ENCODE data around the gene SYNGR3.

The SYNGR3 gene

DNA sequence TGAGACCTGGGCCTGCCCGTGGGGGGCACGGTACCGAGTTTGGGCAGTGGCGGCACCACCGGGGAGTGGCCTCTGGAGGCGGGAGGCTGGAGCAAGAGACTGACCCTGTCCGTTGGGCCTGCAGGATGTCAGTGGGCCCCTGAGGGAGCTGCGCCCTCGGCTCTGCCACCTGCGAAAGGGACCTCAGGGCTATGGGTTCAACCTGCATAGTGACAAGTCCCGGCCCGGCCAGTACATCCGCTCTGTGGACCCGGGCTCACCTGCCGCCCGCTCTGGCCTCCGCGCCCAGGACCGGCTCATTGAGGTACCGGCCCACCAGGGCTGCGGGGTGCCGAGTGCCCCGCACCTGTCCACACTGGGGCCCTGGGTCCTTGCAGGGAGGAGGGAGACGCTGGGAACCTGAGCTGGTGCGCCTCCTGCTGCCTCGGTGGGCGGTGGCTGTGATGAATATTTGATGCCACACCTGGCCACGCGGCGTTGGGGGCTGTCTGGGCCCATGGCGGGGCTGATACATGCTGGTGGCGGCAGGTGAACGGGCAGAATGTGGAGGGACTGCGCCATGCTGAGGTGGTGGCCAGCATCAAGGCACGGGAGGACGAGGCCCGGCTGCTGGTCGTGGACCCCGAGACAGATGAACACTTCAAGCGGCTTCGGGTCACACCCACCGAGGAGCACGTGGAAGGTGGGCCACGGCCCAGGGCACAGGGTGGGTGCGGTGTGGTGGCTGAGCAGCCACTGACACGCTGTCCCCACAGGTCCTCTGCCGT is 46.6 kb downstream of the SYNGR3 start:
- no peak for TF ChIP-seq CREB1 (IDR thresholded peaks at IDR 0.05; ENCODE audit: low read depth)
- TF ChIP-seq, protein P1, sequence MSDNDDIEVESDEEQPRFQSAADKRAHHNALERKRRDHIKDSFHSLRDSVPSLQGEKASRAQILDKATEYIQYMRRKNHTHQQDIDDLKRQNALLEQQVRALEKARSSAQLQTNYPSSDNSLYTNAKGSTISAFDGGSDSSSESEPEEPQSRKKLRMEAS (IDR thresholded peaks at IDR 0.05): 0 out of 2 replicates have a peak, but pooled peaks have one; percentile 12

DNA sequence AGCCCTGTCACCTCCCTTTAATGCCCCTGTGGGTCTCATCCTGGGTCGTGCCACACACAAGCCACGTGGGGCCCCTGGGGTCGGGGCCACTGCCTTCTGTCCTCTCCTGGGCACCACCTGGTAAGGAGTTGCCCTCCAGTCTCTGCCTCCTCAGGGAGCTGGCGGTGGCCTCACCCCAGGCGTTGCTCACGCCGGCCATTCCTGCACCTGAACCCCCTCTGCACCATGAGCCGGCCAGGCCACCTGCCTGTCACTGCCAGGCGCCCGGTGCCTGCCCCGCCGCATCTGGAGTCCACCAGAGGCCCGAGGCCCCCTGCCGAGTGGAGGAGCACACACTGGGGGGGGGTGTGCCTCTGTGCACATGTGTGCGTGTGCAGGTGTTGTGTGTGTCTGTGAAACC is 47.3 kb downstream of the SYNGR3 start:
- TF ChIP-seq RAD21 (IDR thresholded peaks at IDR 0.05; ENCODE audit: low read depth) (no peak), TEAD4 (IDR thresholded peaks at IDR 0.05) (no peak)

DNA sequence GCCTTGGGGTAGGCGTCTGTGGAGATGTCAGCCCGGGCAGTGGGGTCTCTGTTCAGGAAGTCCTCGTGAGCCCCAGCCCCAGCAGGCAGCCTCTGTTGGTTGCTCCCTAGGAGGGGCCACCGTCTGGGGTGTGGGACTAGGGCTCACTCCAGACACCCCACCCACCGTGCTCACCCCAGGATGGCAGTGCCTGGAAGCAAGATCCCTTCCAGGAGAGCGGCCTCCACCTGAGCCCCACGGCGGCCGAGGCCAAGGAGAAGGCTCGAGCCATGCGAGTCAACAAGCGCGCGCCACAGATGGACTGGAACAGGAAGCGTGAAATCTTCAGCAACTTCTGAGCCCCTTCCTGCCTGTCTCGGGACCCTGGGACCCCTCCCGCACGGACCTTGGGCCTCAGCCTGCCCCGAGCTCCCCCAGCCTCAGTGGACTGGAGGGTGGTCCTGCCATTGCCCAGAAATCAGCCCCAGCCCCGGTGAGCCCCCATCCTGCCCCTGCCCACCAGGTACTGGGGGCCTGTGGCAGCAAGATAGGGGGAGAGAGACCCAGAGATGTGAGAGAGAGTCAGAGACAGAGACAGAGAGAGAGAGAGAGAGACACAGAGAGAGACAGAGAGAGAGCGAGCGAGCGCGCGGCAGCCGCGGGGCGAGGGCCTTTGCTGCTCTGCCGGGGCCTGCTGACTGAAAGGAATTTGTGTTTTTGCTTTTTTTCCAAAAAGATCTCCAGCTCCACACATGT is 48.0 kb downstream of the SYNGR3 start:
- TF ChIP-seq TAF1 (IDR thresholded peaks at IDR 0.05; ENCODE audit: low read depth) (no peak), ZBTB7A (IDR thresholded peaks at IDR 0.05; ENCODE audit: low read depth) (peak; percentile 11; the same call in 1 of the 2 replicates)

DNA sequence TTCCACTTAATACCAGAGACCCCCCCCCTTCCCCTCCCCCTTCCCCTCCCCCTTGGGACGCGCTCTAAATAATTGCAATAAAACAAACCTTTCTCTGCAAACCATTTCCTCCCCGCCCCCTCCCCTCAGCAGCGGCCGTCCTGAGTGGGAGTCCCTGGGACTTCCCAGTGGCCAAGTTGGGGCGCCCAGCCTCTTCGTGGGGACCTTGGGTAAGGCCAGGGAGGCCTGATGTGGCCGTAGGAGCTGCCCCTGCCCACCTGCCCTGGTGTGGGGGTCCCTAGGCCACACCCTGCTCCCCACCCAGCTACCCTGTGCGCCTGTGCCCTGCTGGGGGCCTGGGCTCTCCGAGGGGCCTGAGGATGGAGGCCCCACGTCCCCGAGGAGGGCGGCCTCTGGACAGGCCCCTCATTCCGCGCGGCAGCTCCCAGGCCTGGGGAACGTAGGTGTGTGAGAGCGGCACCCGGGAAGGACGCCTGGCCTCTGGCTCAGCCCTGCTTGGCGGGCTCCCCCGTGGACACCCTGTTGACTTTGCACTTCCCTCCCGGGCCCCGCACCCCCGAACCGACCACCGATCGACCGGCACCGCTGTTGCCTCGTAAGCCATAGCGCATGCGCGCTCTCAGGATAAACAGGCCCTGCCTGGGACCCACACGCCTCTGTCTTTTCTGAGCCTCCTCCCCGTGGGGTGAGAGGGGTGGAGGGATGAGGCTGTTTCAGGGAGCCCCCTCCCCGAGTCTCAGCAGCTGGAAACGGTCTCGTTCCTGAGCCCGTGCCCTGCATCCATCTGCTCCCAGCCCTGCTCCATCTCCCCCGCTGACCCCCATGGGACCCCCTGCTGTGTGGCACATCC is 48.8 kb downstream of the SYNGR3 start:
- TF ChIP-seq ZBTB7A (IDR thresholded peaks at IDR 0.05; ENCODE audit: low read depth) (no peak; the same call in 1 of the 2 replicates), CREB1 (IDR thresholded peaks at IDR 0.05; ENCODE audit: low read depth) (no peak), FOXM1 (IDR thresholded peaks at IDR 0.05; ENCODE audit: borderline replicate concordance, low read depth) (no peak), RAD21 (IDR thresholded peaks at IDR 0.05; ENCODE audit: low read depth) (no peak), YY1 (IDR thresholded peaks at IDR 0.05; ENCODE audit: low read depth) (no peak), EP300 (IDR thresholded peaks at IDR 0.05; ENCODE audit: borderline replicate concordance) (no peak), NFIC (IDR thresholded peaks at IDR 0.05) (no peak), EGR1 (IDR thresholded peaks at IDR 0.05) (no peak), TAF1 (IDR thresholded peaks at IDR 0.05; ENCODE audit: low read depth) (no peak), TEAD4 (IDR thresholded peaks at IDR 0.05) (no peak), TCF12 (IDR thresholded peaks at IDR 0.05; ENCODE audit: low read depth) (no peak), CEBPB (IDR thresholded peaks at IDR 0.05) (no peak)
- TF ChIP-seq, protein P2, sequence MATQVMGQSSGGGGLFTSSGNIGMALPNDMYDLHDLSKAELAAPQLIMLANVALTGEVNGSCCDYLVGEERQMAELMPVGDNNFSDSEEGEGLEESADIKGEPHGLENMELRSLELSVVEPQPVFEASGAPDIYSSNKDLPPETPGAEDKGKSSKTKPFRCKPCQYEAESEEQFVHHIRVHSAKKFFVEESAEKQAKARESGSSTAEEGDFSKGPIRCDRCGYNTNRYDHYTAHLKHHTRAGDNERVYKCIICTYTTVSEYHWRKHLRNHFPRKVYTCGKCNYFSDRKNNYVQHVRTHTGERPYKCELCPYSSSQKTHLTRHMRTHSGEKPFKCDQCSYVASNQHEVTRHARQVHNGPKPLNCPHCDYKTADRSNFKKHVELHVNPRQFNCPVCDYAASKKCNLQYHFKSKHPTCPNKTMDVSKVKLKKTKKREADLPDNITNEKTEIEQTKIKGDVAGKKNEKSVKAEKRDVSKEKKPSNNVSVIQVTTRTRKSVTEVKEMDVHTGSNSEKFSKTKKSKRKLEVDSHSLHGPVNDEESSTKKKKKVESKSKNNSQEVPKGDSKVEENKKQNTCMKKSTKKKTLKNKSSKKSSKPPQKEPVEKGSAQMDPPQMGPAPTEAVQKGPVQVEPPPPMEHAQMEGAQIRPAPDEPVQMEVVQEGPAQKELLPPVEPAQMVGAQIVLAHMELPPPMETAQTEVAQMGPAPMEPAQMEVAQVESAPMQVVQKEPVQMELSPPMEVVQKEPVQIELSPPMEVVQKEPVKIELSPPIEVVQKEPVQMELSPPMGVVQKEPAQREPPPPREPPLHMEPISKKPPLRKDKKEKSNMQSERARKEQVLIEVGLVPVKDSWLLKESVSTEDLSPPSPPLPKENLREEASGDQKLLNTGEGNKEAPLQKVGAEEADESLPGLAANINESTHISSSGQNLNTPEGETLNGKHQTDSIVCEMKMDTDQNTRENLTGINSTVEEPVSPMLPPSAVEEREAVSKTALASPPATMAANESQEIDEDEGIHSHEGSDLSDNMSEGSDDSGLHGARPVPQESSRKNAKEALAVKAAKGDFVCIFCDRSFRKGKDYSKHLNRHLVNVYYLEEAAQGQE (IDR thresholded peaks at IDR 0.05; ENCODE audit: low read depth): no peak
- TF ChIP-seq, protein P1 (IDR thresholded peaks at IDR 0.05): no peak
- TF ChIP-seq, protein P3, sequence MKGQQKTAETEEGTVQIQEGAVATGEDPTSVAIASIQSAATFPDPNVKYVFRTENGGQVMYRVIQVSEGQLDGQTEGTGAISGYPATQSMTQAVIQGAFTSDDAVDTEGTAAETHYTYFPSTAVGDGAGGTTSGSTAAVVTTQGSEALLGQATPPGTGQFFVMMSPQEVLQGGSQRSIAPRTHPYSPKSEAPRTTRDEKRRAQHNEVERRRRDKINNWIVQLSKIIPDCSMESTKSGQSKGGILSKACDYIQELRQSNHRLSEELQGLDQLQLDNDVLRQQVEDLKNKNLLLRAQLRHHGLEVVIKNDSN (IDR thresholded peaks at IDR 0.05): no peak

DNA sequence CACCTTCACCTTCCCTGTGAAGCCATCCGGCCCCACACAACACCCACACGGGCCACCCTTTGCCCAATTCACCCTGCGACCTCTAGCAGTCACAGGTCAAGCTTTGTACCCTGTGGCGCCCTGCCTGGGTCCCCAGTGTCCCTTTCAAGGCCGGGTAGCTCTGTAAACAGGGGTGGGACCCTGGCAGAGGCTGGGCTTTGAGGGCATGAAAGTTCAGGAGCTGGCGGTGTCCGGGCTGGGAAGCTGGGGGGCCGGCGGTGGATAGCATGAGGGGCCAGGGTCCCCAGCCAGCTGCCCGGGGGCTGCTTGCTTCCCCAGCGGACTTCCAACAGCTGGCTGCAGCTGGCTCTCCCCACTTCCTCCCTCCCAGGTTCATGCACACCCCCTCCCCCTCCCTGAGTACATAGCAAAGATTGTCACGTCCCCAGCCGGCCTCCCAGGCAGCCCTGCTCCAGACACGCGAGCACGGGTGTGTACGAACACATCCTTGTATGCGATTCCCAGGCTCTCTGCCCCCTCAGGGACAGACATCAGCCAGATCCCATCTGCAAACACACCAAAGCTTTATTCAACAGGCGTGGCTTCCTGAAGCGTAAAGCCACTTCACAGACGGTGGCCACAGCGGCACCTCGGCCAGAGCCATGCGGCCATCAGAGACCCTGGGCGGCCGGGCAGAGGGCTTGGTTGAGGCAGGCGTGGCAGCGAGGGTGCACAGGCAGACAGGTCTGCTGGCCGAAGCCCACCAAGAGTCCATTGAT is 49.7 kb downstream of the SYNGR3 start:
- TF ChIP-seq TCF12 (IDR thresholded peaks at IDR 0.05; ENCODE audit: low read depth) (no peak), NFIC (IDR thresholded peaks at IDR 0.05) (no peak), CREB1 (IDR thresholded peaks at IDR 0.05; ENCODE audit: low read depth) (no peak), TEAD4 (IDR thresholded peaks at IDR 0.05) (no peak), CEBPB (IDR thresholded peaks at IDR 0.05) (no peak)
- TF ChIP-seq, protein P2 (IDR thresholded peaks at IDR 0.05; ENCODE audit: low read depth): no peak
